ENCODE data around the gene PARN. TPM values are rescaled to one million over a fixed set of nuclear protein-coding genes. Genes with fewer than 3 reads are reported as not detected.
A peak's percentile ranks its signal among the peaks of the same experiment; 100 is the strongest.

Gene PARN
- total RNA-seq, 3 donors from 2014 or later, result 33.3 to 59.3 (median 44.2) TPM

- Histone ChIP-seq H3K27me3 (no peaks in the 10 kb centered on the region), H3K9me3 (no peaks in the 10 kb centered on the region), H3K4me3 (peak overlapping the region; percentile 34 to 47 (median 34)), H3K4me1 (peaks cover 0 to 5% of the 10 kb centered on the region in 2 donors), H3K27ac (peak overlapping the region; percentile 8 to 48), H3K36me3 (no peaks in the 10 kb centered on the region)
- intact Hi-C loops (cut with DNase I; ENCODE audit: low total_unique reads), result no loop called here
- TF ChIP-seq, protein P1, sequence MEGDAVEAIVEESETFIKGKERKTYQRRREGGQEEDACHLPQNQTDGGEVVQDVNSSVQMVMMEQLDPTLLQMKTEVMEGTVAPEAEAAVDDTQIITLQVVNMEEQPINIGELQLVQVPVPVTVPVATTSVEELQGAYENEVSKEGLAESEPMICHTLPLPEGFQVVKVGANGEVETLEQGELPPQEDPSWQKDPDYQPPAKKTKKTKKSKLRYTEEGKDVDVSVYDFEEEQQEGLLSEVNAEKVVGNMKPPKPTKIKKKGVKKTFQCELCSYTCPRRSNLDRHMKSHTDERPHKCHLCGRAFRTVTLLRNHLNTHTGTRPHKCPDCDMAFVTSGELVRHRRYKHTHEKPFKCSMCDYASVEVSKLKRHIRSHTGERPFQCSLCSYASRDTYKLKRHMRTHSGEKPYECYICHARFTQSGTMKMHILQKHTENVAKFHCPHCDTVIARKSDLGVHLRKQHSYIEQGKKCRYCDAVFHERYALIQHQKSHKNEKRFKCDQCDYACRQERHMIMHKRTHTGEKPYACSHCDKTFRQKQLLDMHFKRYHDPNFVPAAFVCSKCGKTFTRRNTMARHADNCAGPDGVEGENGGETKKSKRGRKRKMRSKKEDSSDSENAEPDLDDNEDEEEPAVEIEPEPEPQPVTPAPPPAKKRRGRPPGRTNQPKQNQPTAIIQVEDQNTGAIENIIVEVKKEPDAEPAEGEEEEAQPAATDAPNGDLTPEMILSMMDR (IDR thresholded peaks at IDR 0.05), result peak in 1 of 3 donors; percentile 20
- TF ChIP-seq POLR2A (IDR thresholded peaks at IDR 0.05) (no peak), POLR2AphosphoS5 (IDR thresholded peaks at IDR 0.05) (peak in 1 of 3 donors; percentile 92)
- peak; percentile 70 to 78 for DNase-seq (ENCODE audit: low spot score in 2 of 2)
Measured at GRCh38 chr16:14486520-14487303, 143.3 kb downstream of the PARN start.

- DNase-seq (ENCODE audit: low spot score in 2 of 2), result no peak
- Histone ChIP-seq H3K9me3 (no peaks in the 10 kb centered on the region), H3K27me3 (no peaks in the 10 kb centered on the region), H3K36me3 (no peaks in the 10 kb centered on the region), H3K4me1 (peaks cover 0 to 5% of the 10 kb centered on the region in 2 donors), H3K27ac (peak overlapping the region in 1 of 2 donors; percentile 8), H3K4me3 (peak overlapping the region in 1 of 3 donors; percentile 47)
- intact Hi-C loops (cut with DNase I; ENCODE audit: low total_unique reads), result no loop called here
- TF ChIP-seq, protein P1 (IDR thresholded peaks at IDR 0.05), result no peak
- no peak for TF ChIP-seq POLR2A (IDR thresholded peaks at IDR 0.05)
- TF ChIP-seq POLR2AphosphoS5 (IDR thresholded peaks at IDR 0.05), result no peak
Measured at GRCh38 chr16:14485811-14486519, 144.1 kb downstream of the PARN start.

DNA sequence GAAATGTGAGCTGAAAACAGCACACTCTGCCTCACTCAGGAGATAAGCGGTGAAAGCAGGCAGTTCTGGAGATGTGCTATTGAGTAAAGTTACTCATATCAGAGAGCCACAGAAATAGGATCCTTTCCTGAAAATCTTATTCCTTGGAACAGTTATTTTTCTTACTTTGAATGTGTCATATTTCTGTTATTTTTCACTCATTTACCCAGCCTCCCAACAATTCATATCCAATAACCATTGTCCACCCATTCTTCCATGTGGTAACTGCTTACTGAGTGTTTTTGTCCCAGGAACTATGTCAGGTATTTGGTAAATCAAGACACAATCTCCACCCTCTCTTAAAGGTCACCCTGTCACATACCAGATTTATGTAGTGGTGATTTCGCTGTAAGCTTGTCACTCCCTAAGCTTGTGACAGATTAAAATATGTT, 144.9 kb downstream of the PARN start:
- TF ChIP-seq, protein P1 (IDR thresholded peaks at IDR 0.05), result no peak
- TF ChIP-seq POLR2AphosphoS5 (IDR thresholded peaks at IDR 0.05), result no peak
- no peak for TF ChIP-seq POLR2A (IDR thresholded peaks at IDR 0.05)
- intact Hi-C loops (cut with DNase I; ENCODE audit: low total_unique reads), result no loop called here

GRCh38 chr16:14483819-14484385, 146.2 kb downstream of the PARN start:
- no peaks in the 10 kb centered on the region for H3K27me3 ChIP-seq
- no peak for DNase-seq (ENCODE audit: low spot score in 2 of 2)
- H3K27ac ChIP-seq, result no peak overlapping the region
- TF ChIP-seq POLR2AphosphoS5 (IDR thresholded peaks at IDR 0.05), result no peak
- TF ChIP-seq, protein P1 (IDR thresholded peaks at IDR 0.05), result no peak
- TF ChIP-seq POLR2A (IDR thresholded peaks at IDR 0.05), result no peak
- no peaks in the 10 kb centered on the region for H3K36me3 ChIP-seq
- H3K9me3 ChIP-seq, result no peaks in the 10 kb centered on the region
- intact Hi-C loops (cut with DNase I; ENCODE audit: low total_unique reads), result no loop called here
- H3K4me1 ChIP-seq, result peaks cover 0 to 5% of the 10 kb centered on the region in 2 donors
- no peak overlapping the region for H3K4me3 ChIP-seq

More for the DNA sequence above, 144.9 kb downstream of the PARN start:
- H3K9me3 ChIP-seq, result no peaks in the 10 kb centered on the region
- H3K27ac ChIP-seq, result no peak overlapping the region
- H3K4me1 ChIP-seq, result peaks cover 0 to 5% of the 10 kb centered on the region in 2 donors
- H3K4me3 ChIP-seq, result no peak overlapping the region
- no peaks in the 10 kb centered on the region for H3K27me3 ChIP-seq
- no peak for DNase-seq (ENCODE audit: low spot score in 2 of 2)
- no peaks in the 10 kb centered on the region for H3K36me3 ChIP-seq

Measured in breast epithelium (tissue), 4 donors.